GM19238 (cell line): ENCODE measurements around the gene USP34.
"Not testable (repeated sequence)": the region's sequence is repeated elsewhere in the genome, so short reads cannot be mapped to it uniquely, and the experiment has no call there.

Experiments used
- DNase-seq: peaks from one replicate; pipeline ENCODE4 v3.0.0; 2011; ENCODE audit warnings: low spot score; ENCODE audit not compliant: insufficient read length

Gene USP34

GRCh38 chr2:61463769-61464475 is 7.0 kb downstream of the USP34 start:
- DNase-seq, result no peak

GRCh38 chr2:61461404-61461803 is 9.5 kb downstream of the USP34 start:
- DNase-seq, result no peak

- no peak for DNase-seq
Measured at GRCh38 chr2:61460163-61460562, 10.7 kb downstream of the USP34 start.

- DNase-seq, result no peak
Measured at GRCh38 chr2:61456746-61457420, 14.0 kb downstream of the USP34 start.

- DNase-seq, result no peak
Measured at GRCh38 chr2:61456070-61456745, 14.7 kb downstream of the USP34 start.

- DNase-seq, result not testable (repeated sequence)
Measured at GRCh38 chr2:61454972-61455371, 15.9 kb downstream of the USP34 start.

- no peak for DNase-seq
Measured at GRCh38 chr2:61454383-61454782, 16.5 kb downstream of the USP34 start.

GRCh38 chr2:61452392-61452791 is 18.5 kb downstream of the USP34 start:
- no peak for DNase-seq

GRCh38 chr2:61451178-61451577 is 19.7 kb downstream of the USP34 start:
- DNase-seq, result no peak

GRCh38 chr2:61450144-61450543 is 20.7 kb downstream of the USP34 start:
- no peak for DNase-seq

- no peak for DNase-seq
Measured at GRCh38 chr2:61448229-61448628, 22.7 kb downstream of the USP34 start.

GRCh38 chr2:61446971-61447370 is 23.9 kb downstream of the USP34 start:
- DNase-seq, result not testable (repeated sequence)

GRCh38 chr2:61443342-61444041 is 27.4 kb downstream of the USP34 start:
- no peak for DNase-seq

GRCh38 chr2:61439241-61440002 is 31.5 kb downstream of the USP34 start:
- DNase-seq, result no peak

- no peak for DNase-seq
Measured at GRCh38 chr2:61438670-61439069, 32.2 kb downstream of the USP34 start.

- DNase-seq, result no peak
Measured at GRCh38 chr2:61437170-61437569, 33.7 kb downstream of the USP34 start.

- no peak for DNase-seq
Measured at GRCh38 chr2:61436092-61436491, 34.8 kb downstream of the USP34 start.

GRCh38 chr2:61435291-61435690 is 35.6 kb downstream of the USP34 start:
- no peak for DNase-seq

GRCh38 chr2:61434314-61434713 is 36.6 kb downstream of the USP34 start:
- DNase-seq, result no peak

GRCh38 chr2:61433606-61434005 is 37.3 kb downstream of the USP34 start:
- no peak for DNase-seq

GRCh38 chr2:61432990-61433389 is 37.9 kb downstream of the USP34 start:
- DNase-seq, result no peak
